HFFc6 (cell line): ENCODE results near the gene PTH1R. TPM values are rescaled to one million over a fixed set of nuclear protein-coding genes. Genes with fewer than 3 reads are reported as not detected.

Experiments used
- DNase-seq: peaks from one replicate; pipeline ENCODE4 v3.0.0-alpha.2; 2018
- H3K27ac Mint-ChIP-seq: 2 replicates; pipeline ENCODE4 v1.8.0; 2020; ENCODE audit warnings: mild to moderate bottlenecking, mixed read lengths
- H3K27me3 Mint-ChIP-seq: 2 replicates; pipeline ENCODE4 v1.8.0; 2021; ENCODE audit warnings: mild to moderate bottlenecking, moderate library complexity, mixed read lengths; ENCODE audit not compliant: insufficient read depth
- H3K36me3 Mint-ChIP-seq: 2 replicates; pipeline ENCODE4 v1.8.0; 2021; ENCODE audit warnings: low read depth, mixed read lengths
- H3K4me1 Mint-ChIP-seq: 2 replicates; pipeline ENCODE4 v1.8.0; 2020; ENCODE audit warnings: low read depth, mixed read lengths
- H3K4me3 Mint-ChIP-seq: 2 replicates; pipeline ENCODE4 v1.8.0; 2020; ENCODE audit warnings: mild to moderate bottlenecking, moderate library complexity, mixed read lengths
- H3K9me3 Mint-ChIP-seq: 2 replicates; pipeline ENCODE4 v1.8.0; 2020; ENCODE audit warnings: mild to moderate bottlenecking, mixed read lengths
- total RNA-seq, 6 experiments: library from RNA; stranded (reverse); fragmentation: NEBNext Ultra II Directional; extraction: Animal tissue kit (Norgen Biotek cat#: 25700); gene quantifications; 2 replicates in 1 of 6; 3 replicates in 5 of 6; pipeline ENCODE4 v1.2.3, GENCODE V29; 2021
- TF ChIP-seq, protein P1 (sequence below): fragments of 200-600 bp; sonication (generic); IDR thresholded peaks from 2 replicates; pipeline ENCODE4 v1.5.0; 2021; ENCODE audit warnings: antibody characterized with exemption, mild to moderate bottlenecking

The PTH1R gene
- total RNA-seq, 6 experiments from 2014 or later, result 0.09 to 1.4 (median 0.85) TPM; not detected in 1

DNA sequence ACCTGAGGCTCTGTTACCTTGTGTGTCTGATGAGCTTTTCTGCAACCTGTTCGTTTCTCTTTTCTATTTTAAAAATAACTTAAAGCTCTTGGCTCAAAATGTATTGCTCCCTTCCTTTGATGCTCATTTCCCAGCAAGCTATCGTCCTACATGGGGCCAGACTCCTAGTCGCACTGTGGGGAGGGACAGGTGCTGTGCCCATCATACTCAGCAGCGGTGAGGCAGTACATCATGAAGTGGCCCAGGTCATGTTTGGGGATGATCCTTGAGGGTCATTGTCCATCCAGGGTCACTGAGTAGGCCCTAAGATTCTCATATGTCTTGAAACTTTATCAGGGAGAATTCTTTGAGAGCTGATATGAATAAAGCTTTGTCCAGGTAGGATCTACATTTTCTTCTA lies 41.1 kb downstream of the PTH1R start:
- H3K27ac Mint-ChIP-seq, result no peak overlapping the region
- H3K4me3 Mint-ChIP-seq, result no peak overlapping the region

DNA sequence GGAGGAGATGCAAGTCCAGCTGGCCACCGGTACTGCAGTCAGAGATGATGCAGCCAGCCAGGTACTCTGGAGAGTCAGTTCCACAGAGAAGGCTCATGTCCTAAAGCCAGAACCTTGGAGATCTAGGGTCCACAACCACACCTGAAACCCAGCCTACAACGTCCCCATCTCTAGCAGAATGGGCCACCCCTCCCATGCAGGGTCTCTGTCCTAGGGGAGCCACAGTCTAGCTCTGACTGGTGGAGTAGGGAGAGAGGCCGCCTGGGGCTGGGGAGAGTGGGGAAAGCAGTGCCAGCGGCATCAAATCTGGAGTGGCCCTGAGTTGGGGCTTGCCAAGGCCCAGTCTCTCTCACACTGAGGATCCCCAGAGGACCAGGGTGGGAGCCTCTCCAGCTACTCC lies 43.5 kb downstream of the PTH1R start:
- peaks cover 41% of the 10 kb centered on the region for H3K36me3 Mint-ChIP-seq
- no peak for DNase-seq
- H3K9me3 Mint-ChIP-seq, result peaks cover 16% of the 10 kb centered on the region

More for the DNA sequence above, 41.1 kb downstream of the PTH1R start:
- DNase-seq, result no peak
- Mint-ChIP-seq H3K27me3 (peaks cover 3% of the 10 kb centered on the region), H3K36me3 (peaks cover 47% of the 10 kb centered on the region), H3K4me1 (peaks cover 24% of the 10 kb centered on the region), H3K9me3 (peaks cover 16% of the 10 kb centered on the region)
- TF ChIP-seq, protein P1, sequence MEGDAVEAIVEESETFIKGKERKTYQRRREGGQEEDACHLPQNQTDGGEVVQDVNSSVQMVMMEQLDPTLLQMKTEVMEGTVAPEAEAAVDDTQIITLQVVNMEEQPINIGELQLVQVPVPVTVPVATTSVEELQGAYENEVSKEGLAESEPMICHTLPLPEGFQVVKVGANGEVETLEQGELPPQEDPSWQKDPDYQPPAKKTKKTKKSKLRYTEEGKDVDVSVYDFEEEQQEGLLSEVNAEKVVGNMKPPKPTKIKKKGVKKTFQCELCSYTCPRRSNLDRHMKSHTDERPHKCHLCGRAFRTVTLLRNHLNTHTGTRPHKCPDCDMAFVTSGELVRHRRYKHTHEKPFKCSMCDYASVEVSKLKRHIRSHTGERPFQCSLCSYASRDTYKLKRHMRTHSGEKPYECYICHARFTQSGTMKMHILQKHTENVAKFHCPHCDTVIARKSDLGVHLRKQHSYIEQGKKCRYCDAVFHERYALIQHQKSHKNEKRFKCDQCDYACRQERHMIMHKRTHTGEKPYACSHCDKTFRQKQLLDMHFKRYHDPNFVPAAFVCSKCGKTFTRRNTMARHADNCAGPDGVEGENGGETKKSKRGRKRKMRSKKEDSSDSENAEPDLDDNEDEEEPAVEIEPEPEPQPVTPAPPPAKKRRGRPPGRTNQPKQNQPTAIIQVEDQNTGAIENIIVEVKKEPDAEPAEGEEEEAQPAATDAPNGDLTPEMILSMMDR, result no peak

DNA sequence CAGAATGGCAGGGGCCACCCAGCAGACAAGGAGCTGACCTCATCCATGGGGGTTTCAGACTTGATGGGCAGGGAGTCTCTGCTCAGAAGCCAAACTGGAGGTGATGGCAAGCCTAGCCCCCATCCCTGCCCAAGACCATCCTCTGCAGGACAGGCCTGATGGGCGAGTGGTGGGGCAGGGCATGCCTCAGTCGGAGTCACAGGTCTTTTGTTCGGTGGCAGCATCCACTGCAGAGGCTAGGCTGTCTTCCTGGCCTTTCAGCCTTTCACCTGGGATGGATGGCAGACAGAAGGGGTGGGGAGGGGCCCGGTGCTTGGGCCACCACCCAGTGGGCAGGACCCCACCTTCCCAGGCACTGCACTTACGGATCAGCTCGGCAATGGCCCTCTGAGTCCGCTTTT lies 44.4 kb downstream of the PTH1R start:
- no peak overlapping the region for H3K4me3 Mint-ChIP-seq
- H3K9me3 Mint-ChIP-seq, result peaks cover 16% of the 10 kb centered on the region
- no peak for DNase-seq
- peaks cover 40% of the 10 kb centered on the region for H3K36me3 Mint-ChIP-seq
- H3K27me3 Mint-ChIP-seq, result no peaks in the 10 kb centered on the region; the same call in 1 of the 2 replicates
- TF ChIP-seq, protein P1, result no peak
- H3K27ac Mint-ChIP-seq, result no peak overlapping the region
- peaks cover 19% of the 10 kb centered on the region for H3K4me1 Mint-ChIP-seq

More for the DNA sequence above, 43.5 kb downstream of the PTH1R start:
- H3K27me3 Mint-ChIP-seq, result no peaks in the 10 kb centered on the region; the same call in 1 of the 2 replicates
- H3K27ac Mint-ChIP-seq, result no peak overlapping the region
- H3K4me1 Mint-ChIP-seq, result peaks cover 21% of the 10 kb centered on the region
- no peak overlapping the region for H3K4me3 Mint-ChIP-seq
- TF ChIP-seq, protein P1, result no peak

DNA sequence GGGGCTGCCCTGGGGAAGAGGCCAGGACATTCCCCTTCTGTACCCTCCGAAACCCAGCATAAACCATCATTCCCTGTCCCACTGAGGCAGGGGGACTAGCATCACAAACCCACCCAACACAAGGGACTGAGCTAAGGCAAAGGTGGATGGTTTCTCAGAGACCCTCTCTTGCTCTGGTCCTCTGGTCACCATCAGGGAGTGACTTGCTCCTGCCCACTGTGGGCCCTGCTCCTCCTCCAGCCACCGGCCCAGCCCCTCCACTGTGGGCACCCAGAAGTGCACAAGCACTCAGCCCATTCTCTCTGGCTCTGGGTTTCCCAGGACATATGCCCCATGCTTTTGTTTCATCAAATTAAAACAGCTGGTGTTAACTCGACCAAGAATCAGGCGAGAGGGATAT lies 44.9 kb downstream of the PTH1R start:
- TF ChIP-seq, protein P1, result no peak
- DNase-seq, result no peak
- Mint-ChIP-seq H3K27ac (no peak overlapping the region), H3K4me1 (peaks cover 21% of the 10 kb centered on the region), H3K9me3 (peaks cover 11% of the 10 kb centered on the region), H3K27me3 (no peaks in the 10 kb centered on the region; the same call in 1 of the 2 replicates), H3K4me3 (no peak overlapping the region), H3K36me3 (peaks cover 34% of the 10 kb centered on the region)

DNA sequence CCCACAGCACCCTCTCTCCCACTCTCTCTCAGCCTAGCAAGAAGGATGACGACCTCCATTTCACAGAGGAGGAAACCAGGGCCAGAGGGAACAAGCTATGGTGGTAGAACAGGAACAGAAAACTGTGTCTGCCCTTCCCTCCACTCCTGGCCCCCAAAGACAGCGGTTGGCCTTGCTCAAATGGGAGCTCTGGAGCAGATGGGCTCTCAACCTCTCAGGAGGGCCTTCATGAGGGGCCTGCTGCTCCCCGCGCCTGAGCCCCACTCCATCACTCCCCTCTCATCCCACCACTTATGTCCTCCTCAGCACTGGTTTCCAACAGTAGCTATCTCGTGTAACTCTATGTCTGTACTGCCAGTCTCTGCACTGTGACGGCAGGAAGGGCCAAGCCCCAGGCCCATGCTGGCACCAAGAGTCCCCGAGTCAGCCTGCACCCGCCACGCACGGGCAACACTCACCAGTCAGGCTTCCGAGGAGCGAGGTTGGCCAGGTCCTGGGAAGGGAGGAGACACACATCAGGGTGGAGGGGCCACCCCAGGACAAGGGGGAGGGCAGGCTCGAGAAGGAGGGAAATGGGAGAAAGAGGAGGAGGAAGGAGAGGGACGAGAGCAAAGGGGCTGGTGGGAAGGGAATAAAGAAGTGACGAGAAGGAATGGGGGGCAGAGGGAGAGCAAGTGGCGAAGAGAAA lies 45.5 kb downstream of the PTH1R start:
- TF ChIP-seq, protein P1, result no peak
- DNase-seq, result no peak
- Mint-ChIP-seq H3K4me1 (peaks cover 17% of the 10 kb centered on the region), H3K27me3 (no peaks in the 10 kb centered on the region; the same call in 1 of the 2 replicates), H3K4me3 (no peak overlapping the region), H3K36me3 (peaks cover 28% of the 10 kb centered on the region), H3K9me3 (peaks cover 5% of the 10 kb centered on the region), H3K27ac (peak overlapping the region; percentile 25; the same call in 1 of the 2 replicates)
